Measurements from ENCODE around the gene NCKAP5. TPM values are rescaled to one million over a fixed set of nuclear protein-coding genes. Genes with fewer than 3 reads are reported as not detected.

Gene NCKAP5
- total and polyA plus RNA-seq, 2 donors (not counting 1 experiment from before 2014, with no cell fraction given) = not detected

DNA sequence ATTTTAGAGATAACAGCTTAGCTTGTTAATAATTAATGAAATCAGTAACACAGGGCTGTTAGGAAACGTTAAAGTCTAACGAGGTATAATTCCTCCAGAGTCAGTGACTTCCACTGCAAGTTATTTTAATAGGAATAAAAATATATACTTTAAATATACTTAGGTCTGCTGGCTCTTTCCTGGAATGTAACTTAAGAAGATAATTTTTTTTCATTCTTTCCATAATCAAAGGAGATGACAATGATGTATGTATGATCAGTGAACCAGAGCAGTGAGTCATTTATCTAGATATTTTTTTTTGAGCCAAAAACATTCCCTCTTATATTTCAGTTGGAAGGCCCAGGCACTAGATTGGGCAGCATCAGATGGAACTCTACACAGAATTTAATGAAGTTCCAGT lies 794.1 kb downstream of the NCKAP5 start:
- TF ChIP-seq EZH2 (IDR thresholded peaks at IDR 0.05; ENCODE audit: borderline replicate concordance, insufficient read depth, low read depth, low read length, poor library complexity, severe bottlenecking) = no peak
- TF ChIP-seq, protein P1, sequence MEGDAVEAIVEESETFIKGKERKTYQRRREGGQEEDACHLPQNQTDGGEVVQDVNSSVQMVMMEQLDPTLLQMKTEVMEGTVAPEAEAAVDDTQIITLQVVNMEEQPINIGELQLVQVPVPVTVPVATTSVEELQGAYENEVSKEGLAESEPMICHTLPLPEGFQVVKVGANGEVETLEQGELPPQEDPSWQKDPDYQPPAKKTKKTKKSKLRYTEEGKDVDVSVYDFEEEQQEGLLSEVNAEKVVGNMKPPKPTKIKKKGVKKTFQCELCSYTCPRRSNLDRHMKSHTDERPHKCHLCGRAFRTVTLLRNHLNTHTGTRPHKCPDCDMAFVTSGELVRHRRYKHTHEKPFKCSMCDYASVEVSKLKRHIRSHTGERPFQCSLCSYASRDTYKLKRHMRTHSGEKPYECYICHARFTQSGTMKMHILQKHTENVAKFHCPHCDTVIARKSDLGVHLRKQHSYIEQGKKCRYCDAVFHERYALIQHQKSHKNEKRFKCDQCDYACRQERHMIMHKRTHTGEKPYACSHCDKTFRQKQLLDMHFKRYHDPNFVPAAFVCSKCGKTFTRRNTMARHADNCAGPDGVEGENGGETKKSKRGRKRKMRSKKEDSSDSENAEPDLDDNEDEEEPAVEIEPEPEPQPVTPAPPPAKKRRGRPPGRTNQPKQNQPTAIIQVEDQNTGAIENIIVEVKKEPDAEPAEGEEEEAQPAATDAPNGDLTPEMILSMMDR (IDR thresholded peaks at IDR 0.05) = no peak
- Mint-ChIP-seq H3K9me3 (ENCODE audit: insufficient read depth) (no peaks in the 10 kb centered on the region), H3K4me1 (no peaks in the 10 kb centered on the region), H3K27me3 (no peaks in the 10 kb centered on the region), H3K27ac (no peak overlapping the region), H3K4me3 (no peak overlapping the region)
- DNase-seq = no peak
- H2AFZ ChIP-seq (ENCODE audit: insufficient read depth, low read depth, low read length, poor library complexity, severe bottlenecking) = no peak overlapping the region
- no peak overlapping the region for H3K4me2 ChIP-seq (replicated peaks; ENCODE audit: low read depth, low read length, poor library complexity, severe bottlenecking)
- no peaks in the 10 kb centered on the region for H3K4me1 ChIP-seq (ENCODE audit: control insufficient read depth in 2 of 2, insufficient read depth in 2 of 2, low read length in 2 of 2)
- CTCF ChIA-PET = no interaction called here
- H3K79me2 ChIP-seq (ENCODE audit: control insufficient read depth, insufficient read depth, low read length) = no peaks in the 10 kb centered on the region
- ATAC-seq (ENCODE audit: low read depth) = no peak
- no peaks in the 10 kb centered on the region for H3K36me3 ChIP-seq (replicated peaks in 1 of 2; ENCODE audit: control extremely low read depth in 1 of 2, control insufficient read depth in 1 of 2, extremely low read depth in 1 of 2, insufficient read depth in 2 of 2, low read length in 1 of 2)
- WGBS (ENCODE audit: insufficient coverage) = no CpG with 5 or more reads among the region's 2 CpGs
- H4K20me1 ChIP-seq (ENCODE audit: control insufficient read depth, insufficient read depth, low read length, poor library complexity, severe bottlenecking) = no peaks in the 10 kb centered on the region
- intact Hi-C loops (cut with micrococcal nuclease) = no loop called here
- POLR2A ChIA-PET = no interaction called here
- H3K9me3 ChIP-seq (ENCODE audit: control extremely low read depth in 1 of 3, control insufficient read depth in 2 of 3, insufficient read depth in 1 of 3, low read length in 2 of 3) = no peaks in the 10 kb centered on the region
- H3K27ac ChIP-seq (ENCODE audit: low read length in 2 of 2) = no peak overlapping the region
- H3K27me3 ChIP-seq (replicated peaks in 1 of 4; ENCODE audit: control extremely low read depth in 1 of 4, control insufficient read depth in 3 of 4, insufficient read depth in 4 of 4, low read length in 3 of 4) = no peaks in the 10 kb centered on the region
- no peak overlapping the region for H3K4me3 ChIP-seq (ENCODE audit: control extremely low read depth in 1 of 5, extremely low read depth in 1 of 5, insufficient read depth in 1 of 5, low read depth in 2 of 5, low read length in 4 of 5)
- H3K9ac ChIP-seq (ENCODE audit: low read length) = no peak overlapping the region

DNA sequence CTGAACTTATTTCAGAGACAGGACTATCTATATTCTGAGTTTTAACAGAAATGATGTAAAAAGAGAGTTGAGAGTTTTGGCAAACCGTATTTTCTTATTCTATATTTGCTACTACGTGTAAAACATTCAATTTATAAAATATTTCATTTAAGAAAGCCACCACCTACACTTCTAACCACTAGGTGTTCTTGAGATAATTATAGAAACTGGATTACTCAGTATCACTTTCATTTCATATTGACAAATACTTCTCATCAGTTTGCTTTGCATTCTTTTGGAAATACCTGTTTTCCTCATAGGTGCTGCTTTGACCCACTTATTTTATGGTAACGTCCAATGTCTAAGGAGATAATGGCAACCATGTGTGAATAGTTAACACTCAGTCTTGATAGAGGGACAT lies 794.9 kb downstream of the NCKAP5 start:
- H3K27ac Mint-ChIP-seq = no peak overlapping the region
- no CpG with 5 or more reads among the region's 3 CpGs for WGBS (ENCODE audit: insufficient coverage)
- H3K27me3 ChIP-seq (replicated peaks in 1 of 4; ENCODE audit: control extremely low read depth in 1 of 4, control insufficient read depth in 3 of 4, insufficient read depth in 4 of 4, low read length in 3 of 4) = no peaks in the 10 kb centered on the region
- TF ChIP-seq, protein P1 (IDR thresholded peaks at IDR 0.05) = no peak
- TF ChIP-seq EZH2 (IDR thresholded peaks at IDR 0.05; ENCODE audit: borderline replicate concordance, insufficient read depth, low read depth, low read length, poor library complexity, severe bottlenecking) = no peak
- H3K4me2 ChIP-seq (replicated peaks; ENCODE audit: low read depth, low read length, poor library complexity, severe bottlenecking) = no peak overlapping the region
- H3K36me3 ChIP-seq (replicated peaks in 1 of 2; ENCODE audit: control extremely low read depth in 1 of 2, control insufficient read depth in 1 of 2, extremely low read depth in 1 of 2, insufficient read depth in 2 of 2, low read length in 1 of 2) = no peaks in the 10 kb centered on the region
- no peak overlapping the region for H3K4me3 ChIP-seq (ENCODE audit: control extremely low read depth in 1 of 5, extremely low read depth in 1 of 5, insufficient read depth in 1 of 5, low read depth in 2 of 5, low read length in 4 of 5)
- ATAC-seq (ENCODE audit: low read depth) (no peak), DNase-seq (no peak)
- no peaks in the 10 kb centered on the region for H3K4me1 Mint-ChIP-seq
- no peaks in the 10 kb centered on the region for H3K4me1 ChIP-seq (ENCODE audit: control insufficient read depth in 2 of 2, insufficient read depth in 2 of 2, low read length in 2 of 2)
- no peak overlapping the region for H2AFZ ChIP-seq (ENCODE audit: insufficient read depth, low read depth, low read length, poor library complexity, severe bottlenecking)
- no peaks in the 10 kb centered on the region for H4K20me1 ChIP-seq (ENCODE audit: control insufficient read depth, insufficient read depth, low read length, poor library complexity, severe bottlenecking)
- H3K9me3 Mint-ChIP-seq (ENCODE audit: insufficient read depth) = no peaks in the 10 kb centered on the region
- ChIA-PET POLR2A (no interaction called here), CTCF (no interaction called here)
- no peak overlapping the region for H3K4me3 Mint-ChIP-seq
- no peak overlapping the region for H3K9ac ChIP-seq (ENCODE audit: low read length)
- intact Hi-C loops (cut with micrococcal nuclease) = no loop called here
- H3K27ac ChIP-seq (ENCODE audit: low read length in 2 of 2) = no peak overlapping the region
- no peaks in the 10 kb centered on the region for H3K9me3 ChIP-seq (ENCODE audit: control extremely low read depth in 1 of 3, control insufficient read depth in 2 of 3, insufficient read depth in 1 of 3, low read length in 2 of 3)
- H3K27me3 Mint-ChIP-seq = no peaks in the 10 kb centered on the region
- no peaks in the 10 kb centered on the region for H3K79me2 ChIP-seq (ENCODE audit: control insufficient read depth, insufficient read depth, low read length)
